ENCODE data around the gene HCFC1.

Gene HCFC1

DNA sequence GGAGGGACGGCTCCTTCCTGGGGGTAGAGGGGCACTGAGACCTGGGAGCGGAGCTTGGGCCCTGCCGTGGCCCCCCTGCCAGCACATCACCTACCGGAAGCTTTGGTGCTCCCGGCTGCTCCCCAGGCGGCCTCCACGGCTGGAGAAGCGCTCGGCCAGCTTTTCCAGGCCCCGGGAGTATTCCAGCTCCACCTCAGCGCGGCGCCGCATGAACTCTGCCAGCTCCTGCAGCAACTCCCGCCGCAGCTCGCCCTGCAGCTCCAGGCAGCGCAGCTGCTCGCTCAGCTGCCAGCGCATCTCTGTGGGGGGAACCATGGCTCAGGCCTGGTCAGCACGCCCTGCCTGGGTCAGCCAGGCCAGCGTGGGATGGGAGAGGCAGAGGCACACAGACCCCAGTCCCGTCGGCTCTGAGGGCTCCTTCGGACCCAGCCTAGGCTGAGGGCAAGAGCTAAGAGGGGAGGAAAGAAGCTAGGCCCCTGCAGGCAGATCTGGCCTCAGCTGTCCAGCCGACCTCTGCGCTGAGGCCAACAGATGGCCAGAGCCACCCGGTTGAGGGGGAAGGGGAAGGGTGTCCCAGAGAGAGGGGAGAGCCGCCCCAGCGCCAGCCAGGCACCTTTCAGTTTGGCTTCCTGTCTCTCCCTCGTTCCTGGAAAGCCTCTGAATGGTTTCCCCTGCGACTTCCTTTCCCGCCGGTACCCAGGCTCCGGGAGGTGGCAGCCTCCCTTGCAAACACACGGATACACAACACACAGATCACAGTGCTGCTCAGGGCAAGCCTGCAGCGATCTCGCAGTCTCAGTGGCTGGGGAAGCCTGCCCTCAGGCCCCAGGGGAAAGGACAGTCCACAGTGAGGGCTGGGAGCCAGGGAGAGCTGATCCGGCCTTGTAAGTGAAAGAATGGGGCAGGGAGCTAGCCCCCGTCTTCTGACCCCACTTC, 49.8 kb downstream of the HCFC1 start:
- DNase-seq, result no peak

- no peak for DNase-seq
These were observed 50.5 kb downstream of the HCFC1 start for GRCh38 chrX:153921070-153921469.

- DNase-seq, result no peak
These were observed 51.1 kb downstream of the HCFC1 start for GRCh38 chrX:153920546-153920945.

GRCh38 chrX:153919281-153919680, 52.3 kb downstream of the HCFC1 start:
- no peak for DNase-seq

- DNase-seq, result no peak
These were observed 53.7 kb downstream of the HCFC1 start for GRCh38 chrX:153917869-153918268.

- DNase-seq, result no peak
These were observed 57.9 kb downstream of the HCFC1 start for GRCh38 chrX:153913701-153914100.

DNA sequence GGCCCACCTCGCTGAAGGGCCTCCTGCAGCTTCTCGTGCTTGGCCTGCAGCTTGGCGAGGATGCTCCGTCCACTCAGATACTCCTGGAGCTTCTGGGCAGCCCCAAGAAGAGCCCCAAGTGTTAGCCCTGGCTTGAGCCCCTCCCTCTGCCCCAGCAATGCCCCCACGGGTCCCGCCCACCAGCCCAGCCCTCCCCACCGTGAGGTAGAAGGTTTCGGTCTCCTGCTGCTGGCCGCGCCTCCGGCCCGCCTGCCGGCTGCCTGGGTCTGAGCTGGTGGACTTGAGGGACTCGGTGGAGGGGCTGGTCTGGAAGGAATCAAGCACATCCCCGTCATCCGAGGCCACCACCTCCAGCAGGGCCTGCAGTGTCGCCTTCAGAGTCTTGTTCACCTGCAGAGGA, 58.4 kb downstream of the HCFC1 start:
- no peak for DNase-seq

- no peak for DNase-seq
These were observed 59.8 kb downstream of the HCFC1 start for GRCh38 chrX:153911798-153912197.

DNA sequence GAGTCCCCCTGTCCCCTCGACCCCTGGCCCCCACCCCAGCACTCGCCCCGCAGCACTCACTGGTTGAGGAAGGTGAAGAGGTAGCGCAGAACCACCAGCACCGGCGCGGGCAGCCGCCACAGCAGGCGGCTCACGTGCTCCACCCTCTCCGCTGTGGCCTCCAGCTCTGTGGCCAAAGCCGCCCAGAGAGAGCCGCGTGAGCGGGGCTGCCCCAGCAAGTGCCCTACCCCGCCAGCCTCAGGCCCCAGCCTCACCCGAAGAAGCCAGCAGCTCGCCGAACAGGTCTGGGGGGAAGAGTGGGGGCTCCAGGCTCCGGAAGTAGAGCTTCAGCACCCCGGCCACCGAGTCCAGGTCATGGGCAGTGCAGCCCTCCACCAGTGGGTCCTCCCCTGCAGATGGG, 61.2 kb downstream of the HCFC1 start:
- DNase-seq, result no peak

DNA sequence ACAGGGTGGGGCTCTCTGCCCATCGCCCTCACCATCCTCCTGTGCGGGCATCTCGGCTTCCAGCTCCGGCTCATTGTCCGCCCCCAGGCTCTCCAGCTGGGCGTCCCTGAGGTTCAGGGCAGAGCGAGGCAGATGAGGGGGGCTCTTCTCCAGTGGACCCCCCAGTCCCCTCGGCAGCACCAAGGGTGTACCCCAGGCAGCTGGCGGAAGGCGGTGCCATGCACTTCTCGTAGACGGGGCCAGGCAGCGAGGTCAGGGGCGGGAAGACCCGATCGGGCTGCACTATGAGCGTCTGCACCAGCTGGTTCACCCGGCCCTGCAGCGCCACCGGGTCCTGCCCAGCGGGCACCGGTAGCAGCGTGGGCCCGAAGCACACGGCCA, 61.6 kb downstream of the HCFC1 start:
- DNase-seq, result no peak

DNA sequence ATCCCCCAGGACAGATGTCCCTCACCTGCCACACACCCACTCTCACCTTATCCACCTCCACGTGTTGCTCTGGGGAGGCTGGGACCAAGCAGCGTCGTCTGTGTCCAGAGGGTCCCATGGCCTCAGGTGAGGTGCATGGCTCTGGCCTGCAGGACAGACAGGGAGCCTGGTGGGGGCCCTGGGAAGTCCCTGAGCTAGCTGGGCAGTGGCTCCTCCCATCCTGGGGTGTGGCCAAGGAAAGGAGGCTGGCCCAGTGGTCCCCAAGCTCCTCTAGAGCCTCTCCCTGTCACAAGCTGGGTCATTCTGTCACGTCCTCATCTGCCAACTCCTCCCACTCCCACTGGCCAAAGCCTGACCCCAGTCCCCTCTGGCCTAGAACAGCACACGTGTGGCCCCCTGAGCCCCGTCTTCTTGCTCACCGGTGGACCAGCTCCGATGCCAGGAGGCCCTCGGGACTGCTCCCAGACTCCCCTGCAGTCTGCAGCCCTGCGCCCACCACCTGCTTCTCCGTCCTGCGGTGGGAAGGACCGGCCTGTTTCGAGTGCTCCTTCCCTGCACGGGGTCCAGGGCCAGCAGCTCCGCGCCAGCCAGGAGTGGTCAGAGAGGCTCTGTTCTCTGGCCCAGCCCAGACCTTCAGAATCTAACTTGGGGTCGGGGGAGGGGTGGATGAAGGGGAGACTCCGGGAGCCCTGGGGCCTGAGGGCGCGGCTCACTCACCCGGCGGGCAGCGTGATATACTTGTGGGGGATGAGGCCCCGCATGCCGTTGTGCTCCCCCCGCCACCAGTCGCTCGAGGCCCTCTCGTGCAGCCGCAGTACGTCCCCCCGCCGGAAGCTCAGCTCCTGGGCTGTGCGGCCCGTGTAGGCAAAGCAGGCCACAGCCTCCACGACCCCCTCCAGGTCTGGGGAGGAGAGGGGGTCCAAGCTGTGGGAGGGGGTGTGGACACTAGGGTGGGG, 62.3 kb downstream of the HCFC1 start:
- DNase-seq, result no peak

DNA sequence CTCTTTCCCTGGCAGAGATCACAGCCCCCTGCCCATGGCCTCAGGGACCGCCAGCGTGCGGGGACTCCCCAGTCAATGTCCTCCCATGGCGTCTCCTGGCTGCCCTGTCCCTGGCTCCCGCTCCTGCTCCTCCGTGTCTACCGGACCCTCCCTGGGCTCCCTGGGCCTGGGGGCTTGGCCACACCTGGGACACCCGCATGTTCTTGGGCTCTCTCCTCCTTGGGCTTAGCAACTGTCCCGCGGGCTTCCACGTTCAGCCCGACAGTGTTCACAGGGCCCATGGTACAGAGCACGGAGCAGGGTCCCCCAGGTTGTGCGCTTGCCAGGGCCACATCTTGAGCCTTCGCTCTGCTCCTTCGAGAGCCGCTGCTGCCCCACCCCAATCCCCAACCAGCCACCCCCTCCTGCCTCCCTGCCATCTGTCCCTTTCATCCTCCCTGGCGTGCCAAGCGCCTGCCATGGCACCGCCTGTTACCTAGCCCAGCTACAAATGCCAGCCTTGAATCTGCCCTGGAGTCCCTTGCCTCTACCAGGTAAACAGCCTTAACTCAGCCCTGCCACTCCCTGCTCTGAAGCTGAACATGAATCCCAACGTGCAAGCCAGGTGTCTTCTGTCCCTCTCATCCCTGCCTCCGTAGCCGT, 63.3 kb downstream of the HCFC1 start:
- no peak for DNase-seq

DNA sequence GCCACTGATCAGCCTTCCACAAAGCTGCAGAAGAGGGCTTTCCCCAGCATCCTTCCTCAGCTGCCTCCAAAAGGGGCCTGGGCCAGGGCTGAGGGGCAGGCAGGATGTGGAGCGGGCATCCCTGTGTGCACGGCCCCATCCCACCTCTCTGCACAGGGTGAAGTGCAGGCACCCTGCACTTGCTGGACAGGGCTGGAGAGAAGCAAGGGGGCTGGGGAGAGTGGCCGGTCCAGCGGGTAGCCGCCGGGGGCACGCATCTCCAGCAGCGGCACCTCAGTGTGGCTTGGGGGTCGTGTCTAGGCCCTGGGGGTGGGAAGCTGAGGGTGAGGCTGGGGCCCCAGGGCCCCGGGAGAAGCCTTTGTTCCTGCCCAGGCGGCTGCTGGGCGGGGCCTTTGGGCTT, 64.2 kb downstream of the HCFC1 start:
- no peak for DNase-seq

- DNase-seq, result peak; percentile 34
These were observed 65.3 kb downstream of the HCFC1 start for GRCh38 chrX:153906126-153906917.

- DNase-seq, result peak; percentile 9
These were observed 66.0 kb downstream of the HCFC1 start for GRCh38 chrX:153905481-153906095.

GRCh38 chrX:153903991-153904957, 67.3 kb downstream of the HCFC1 start, which contains the start of gene AVPR2:
Gene AVPR2, plus strand, starts transcription at chrX:153904673. Its CDS starts 473 bp downstream, at chrX:153905146.
- no peak for DNase-seq

DNA sequence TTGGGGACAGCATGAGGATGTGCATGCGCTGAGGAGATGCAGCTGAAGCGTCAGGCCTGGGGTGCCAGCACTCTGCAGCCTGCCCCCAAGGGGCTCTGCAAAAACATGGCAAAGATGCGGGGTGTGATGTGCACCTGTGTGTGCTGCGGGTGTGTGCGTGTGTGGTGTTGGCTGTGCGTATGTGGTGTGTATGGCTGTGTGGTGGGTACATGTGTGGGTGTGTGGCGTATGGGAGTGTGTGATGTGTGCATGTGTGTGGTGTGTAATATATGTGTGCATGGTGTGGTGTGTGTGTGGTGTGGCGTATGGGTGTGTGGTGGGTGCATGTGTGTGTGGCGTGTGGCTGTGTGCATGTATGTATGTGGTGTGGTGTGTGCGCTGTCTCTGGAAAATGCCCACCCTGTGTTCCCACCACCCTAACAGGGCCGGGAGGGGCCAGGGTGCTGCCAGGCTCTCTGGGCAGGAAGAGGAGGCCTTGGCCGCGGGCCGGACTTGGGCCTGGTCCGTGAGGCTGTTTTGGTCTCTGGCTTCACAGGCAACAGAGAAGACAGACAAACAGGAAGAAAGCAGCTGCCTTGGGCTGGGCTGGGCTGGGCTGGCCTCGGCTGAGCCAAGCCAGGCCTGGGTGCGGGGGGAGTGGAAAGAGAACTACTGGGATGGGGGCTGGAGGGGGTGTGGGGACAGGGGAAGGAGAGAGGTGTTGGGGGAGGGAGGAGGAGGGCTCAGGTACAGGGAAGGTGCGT, 68.2 kb downstream of the HCFC1 start:
- no peak for DNase-seq

DNA sequence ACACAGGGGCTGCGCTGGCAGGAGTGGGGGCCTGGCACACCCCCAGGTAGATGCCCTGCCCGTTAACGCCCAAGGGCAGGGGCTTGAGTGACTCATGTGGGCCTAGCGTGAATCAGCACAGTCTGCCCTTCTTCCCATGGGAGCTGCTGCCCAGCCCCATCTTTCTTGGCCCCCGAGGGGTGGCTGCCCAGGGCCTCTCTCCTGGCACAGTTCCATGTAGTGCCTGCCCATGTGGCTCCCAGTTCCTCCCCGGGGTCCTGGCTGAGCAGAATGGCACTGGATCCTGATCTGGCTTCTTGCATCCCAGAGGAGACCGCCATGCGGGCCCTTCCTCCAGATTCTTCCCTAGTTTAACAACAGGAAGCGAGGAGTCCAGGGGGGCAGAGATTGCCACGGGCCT, 69.2 kb downstream of the HCFC1 start:
- DNase-seq, result no peak

DNA sequence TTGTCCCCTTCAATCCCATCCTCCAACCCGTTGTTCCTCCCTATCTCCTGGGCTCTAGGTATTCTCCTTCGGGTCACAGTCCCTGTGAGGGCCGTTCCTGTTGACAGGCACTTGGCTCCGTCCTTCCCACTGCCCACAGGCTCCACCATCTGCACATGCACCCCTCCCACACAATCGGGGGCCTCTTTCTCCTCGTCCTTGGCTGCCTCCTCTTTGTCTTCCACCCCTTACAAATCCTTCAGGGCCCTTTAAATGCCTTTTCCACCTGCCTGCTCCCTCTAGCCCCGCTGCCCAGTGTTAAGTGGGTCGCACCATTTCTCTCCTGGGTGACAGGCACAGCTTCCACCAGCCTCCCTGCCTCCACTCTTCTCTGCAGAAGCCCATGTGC, 69.9 kb downstream of the HCFC1 start:
- no peak for DNase-seq
